Mesothelial cell of epicardium (in vitro differentiated cells): ENCODE measurements around the gene PPDPF. TPM values are rescaled to one million over a fixed set of nuclear protein-coding genes. Genes with fewer than 3 reads are reported as not detected.
"Not testable (repeated sequence)": the region's sequence is repeated elsewhere in the genome, so short reads cannot be mapped to it uniquely, and the experiment has no call there.

ENCODE experiments used
- DNase-seq, 2 experiments: peaks; one replicate each; pipeline ENCODE4 v3.0.0; 2021; ENCODE audit warnings: low spot score in 2 of 2; ENCODE audit not compliant: unreplicated experiment in 2 of 2
- H3K27ac Mint-ChIP-seq: 2 replicates; pipeline ENCODE4 v1.8.0; 2021; ENCODE audit warnings: mixed read lengths
- H3K27me3 Mint-ChIP-seq: 2 replicates; pipeline ENCODE4 v1.8.0; 2021; ENCODE audit warnings: low read depth, mixed read lengths
- H3K36me3 Mint-ChIP-seq: 2 replicates; pipeline ENCODE4 v1.8.0; 2021; ENCODE audit warnings: mixed read lengths
- H3K4me1 Mint-ChIP-seq: 2 replicates; pipeline ENCODE4 v1.8.0; 2021; ENCODE audit warnings: mixed read lengths
- H3K4me3 Mint-ChIP-seq: 2 replicates; pipeline ENCODE4 v1.8.0; 2021; ENCODE audit warnings: mild to moderate bottlenecking, moderate library complexity, mixed read lengths
- H3K9me3 Mint-ChIP-seq: 2 replicates; pipeline ENCODE4 v1.8.0; 2021; ENCODE audit warnings: mixed read lengths
- total RNA-seq: library from RNA; stranded (reverse); gene quantifications from 3 replicates; pipeline ENCODE4 v1.2.1, GENCODE V29; 2021
- TF ChIP-seq, protein P1 (sequence below): fragments of 200-600 bp; sonication (generic); IDR thresholded peaks from one replicate; pipeline ENCODE4 v1.5.0; 2021; ENCODE audit warnings: antibody characterized with exemption; ENCODE audit not compliant: unreplicated experiment

The PPDPF gene
- total RNA-seq, 1 donor from 2014 or later = 271 TPM

DNA sequence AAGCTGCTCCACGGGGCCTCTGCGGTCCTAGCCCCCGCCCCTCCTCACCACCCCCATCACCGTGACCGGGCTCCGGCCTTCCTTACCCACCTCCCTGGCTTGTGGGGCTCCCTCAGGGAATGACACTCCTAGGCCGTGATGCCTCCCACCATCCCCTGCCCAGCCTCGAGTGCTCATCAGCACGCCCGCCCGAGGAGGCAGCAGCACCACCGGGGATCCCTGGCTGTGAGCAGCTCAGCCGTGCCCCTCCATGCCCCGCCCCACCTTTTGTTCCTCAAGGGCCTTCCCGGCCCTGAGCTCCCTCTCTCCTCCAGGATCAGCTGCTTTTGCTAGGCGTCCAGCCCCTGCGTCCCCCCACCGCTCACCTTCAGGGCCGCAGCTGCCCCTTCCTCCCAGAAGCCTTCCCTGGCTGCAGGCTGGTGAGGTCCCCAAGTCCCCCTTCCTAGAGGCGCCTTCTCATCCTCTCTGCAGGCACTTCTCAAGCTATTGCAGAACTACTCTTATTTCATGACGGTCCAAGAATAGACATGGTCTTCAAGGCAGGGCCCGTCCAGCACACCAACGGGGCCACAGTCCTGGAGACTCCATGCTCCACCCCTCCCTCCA is 36.4 kb downstream of the PPDPF start:
- Mint-ChIP-seq H3K4me1 (no peaks in the 10 kb centered on the region), H3K9me3 (no peaks in the 10 kb centered on the region), H3K36me3 (peaks cover 6% of the 10 kb centered on the region), H3K4me3 (no peak overlapping the region), H3K27me3 (no peaks in the 10 kb centered on the region), H3K27ac (peak overlapping the region; percentile 50)
- DNase-seq = no peak
- TF ChIP-seq, protein P1, sequence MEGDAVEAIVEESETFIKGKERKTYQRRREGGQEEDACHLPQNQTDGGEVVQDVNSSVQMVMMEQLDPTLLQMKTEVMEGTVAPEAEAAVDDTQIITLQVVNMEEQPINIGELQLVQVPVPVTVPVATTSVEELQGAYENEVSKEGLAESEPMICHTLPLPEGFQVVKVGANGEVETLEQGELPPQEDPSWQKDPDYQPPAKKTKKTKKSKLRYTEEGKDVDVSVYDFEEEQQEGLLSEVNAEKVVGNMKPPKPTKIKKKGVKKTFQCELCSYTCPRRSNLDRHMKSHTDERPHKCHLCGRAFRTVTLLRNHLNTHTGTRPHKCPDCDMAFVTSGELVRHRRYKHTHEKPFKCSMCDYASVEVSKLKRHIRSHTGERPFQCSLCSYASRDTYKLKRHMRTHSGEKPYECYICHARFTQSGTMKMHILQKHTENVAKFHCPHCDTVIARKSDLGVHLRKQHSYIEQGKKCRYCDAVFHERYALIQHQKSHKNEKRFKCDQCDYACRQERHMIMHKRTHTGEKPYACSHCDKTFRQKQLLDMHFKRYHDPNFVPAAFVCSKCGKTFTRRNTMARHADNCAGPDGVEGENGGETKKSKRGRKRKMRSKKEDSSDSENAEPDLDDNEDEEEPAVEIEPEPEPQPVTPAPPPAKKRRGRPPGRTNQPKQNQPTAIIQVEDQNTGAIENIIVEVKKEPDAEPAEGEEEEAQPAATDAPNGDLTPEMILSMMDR = no peak

DNA sequence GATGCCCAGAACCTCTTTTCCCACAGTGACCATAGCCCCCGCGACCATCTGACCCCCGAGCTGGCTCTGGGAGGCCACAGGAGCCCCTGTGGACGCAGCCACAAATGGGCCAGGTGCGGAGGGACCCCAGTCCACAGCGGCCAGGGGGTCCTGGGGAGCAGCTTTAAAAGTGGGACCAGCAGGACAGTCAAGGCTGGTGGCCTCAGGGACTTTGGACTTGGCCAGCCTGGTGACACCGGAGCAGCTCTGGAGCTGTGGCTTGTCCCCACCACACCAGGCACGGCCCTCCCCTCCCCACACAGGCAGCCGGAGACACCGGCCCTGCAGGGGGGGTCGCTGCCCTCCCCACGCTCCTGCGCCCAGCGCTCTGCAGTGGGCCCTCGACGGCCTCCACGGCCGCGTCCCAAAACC is 36.9 kb downstream of the PPDPF start:
- Mint-ChIP-seq H3K4me1 (no peaks in the 10 kb centered on the region), H3K9me3 (no peaks in the 10 kb centered on the region), H3K27me3 (no peaks in the 10 kb centered on the region), H3K4me3 (no peak overlapping the region), H3K36me3 (peaks cover 6% of the 10 kb centered on the region), H3K27ac (peak overlapping the region; percentile 50)
- DNase-seq = no peak
- TF ChIP-seq, protein P1 = no peak

DNA sequence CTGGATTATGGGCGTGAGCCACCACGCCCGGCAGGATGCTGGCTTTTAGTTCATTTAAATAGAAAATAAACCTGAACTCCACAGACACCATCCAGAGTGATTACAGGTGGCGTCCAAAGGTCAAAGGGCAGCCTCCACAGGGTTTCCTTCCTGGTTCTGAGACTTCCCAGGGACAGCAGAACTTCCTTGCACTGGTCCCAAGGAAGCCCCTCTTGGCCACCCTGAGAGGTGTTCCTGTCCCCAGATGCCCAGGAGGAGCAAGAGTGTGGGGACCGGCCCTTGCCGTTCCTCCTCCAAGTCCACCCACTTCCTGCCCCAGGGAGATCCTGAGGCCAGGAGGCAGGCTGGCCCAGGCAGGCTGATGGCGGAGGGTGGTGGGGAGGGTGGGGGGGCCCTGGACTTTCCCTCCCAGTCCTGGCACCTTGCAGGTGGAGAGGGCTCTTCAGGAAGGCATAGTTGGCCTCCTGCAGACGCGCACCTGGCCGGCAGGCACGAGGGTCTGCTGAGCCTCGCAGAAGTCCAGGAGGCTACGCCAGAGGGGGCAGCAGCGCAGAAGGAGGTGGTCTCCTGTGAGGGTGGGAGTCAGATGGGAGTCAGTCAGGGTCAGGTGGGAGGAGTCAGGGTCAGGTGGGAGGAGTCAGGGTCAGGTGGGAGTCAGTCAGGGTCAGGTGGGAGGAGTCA is 38.4 kb downstream of the PPDPF start:
- Mint-ChIP-seq H3K4me1 (no peaks in the 10 kb centered on the region), H3K9me3 (no peaks in the 10 kb centered on the region), H3K4me3 (no peak overlapping the region), H3K27me3 (no peaks in the 10 kb centered on the region), H3K36me3 (peaks cover 6% of the 10 kb centered on the region), H3K27ac (no peak overlapping the region)
- TF ChIP-seq, protein P1 = no peak
- DNase-seq = no peak

DNA sequence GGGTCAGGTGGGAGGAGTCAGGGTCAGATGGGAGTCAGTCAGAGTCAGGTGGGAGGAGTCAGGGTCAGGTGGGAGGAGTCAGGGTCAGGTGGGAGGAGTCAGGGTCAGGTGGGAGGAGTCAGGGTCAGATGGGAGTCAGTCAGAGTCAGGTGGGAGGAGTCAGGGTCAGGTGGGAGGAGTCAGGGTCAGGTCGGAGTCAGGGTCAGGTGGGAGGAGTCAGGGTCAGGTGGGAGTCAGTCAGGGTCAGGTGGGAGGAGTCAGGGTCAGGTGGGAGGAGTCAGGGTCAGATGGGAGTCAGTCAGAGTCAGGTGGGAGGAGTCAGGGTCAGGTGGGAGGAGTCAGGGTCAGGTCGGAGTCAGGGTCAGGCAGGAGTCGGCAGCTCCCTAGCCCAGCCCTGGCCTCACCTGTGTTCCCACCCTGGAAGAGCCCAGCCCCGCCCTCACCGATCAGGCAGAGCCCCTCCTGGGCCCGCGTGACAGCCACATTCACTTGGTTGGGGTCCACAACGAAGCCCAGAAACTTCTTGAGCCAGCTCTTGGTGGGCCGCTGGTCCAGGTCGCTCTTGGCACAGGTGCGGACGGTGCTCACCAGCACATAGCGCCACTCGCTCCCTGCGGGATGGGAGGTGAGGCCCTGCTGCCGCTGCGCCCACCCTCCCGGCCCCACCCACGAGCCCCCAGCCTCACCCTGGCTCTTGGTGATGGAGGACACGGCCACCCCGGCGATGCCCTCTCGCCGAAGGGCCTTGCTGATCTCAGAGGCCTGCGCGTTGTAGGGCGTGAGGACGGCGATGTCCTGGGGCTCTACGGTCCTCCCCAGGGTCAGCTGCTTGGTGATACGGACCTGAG is 39.1 kb downstream of the PPDPF start:
- H3K9me3 Mint-ChIP-seq, DNase-seq, H3K27ac Mint-ChIP-seq, H3K36me3 Mint-ChIP-seq, H3K4me3 Mint-ChIP-seq, H3K27me3 Mint-ChIP-seq, H3K4me1 Mint-ChIP-seq: not testable (repeated sequence)

DNA sequence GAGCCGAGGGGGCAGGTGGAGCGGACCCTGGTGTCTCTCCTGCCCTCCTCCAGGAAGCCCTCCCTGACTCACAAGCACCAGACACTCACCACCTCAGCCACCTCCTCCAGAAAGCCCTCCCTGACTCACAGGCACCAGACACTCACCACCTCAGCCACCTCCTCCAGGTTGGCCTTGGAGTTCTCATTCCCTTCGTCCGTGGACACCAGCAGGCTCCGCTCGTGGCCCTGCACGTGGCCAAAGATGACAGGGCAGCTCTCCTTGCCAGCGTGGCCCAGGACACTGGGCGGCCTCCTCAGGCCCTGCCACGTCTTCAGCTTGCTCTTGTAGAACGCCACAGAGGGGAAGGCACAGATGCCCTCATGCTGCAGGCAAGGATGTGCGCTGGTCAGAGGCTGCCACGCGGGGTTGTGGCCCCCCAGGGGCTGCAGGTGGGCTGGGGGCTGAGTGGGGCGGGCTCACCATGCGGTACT is 39.8 kb downstream of the PPDPF start:
- H3K27ac Mint-ChIP-seq = no peak overlapping the region
- no peaks in the 10 kb centered on the region for H3K4me1 Mint-ChIP-seq
- no peak for DNase-seq
- no peaks in the 10 kb centered on the region for H3K27me3 Mint-ChIP-seq
- no peak overlapping the region for H3K4me3 Mint-ChIP-seq
- TF ChIP-seq, protein P1 = no peak
- no peaks in the 10 kb centered on the region for H3K9me3 Mint-ChIP-seq
- H3K36me3 Mint-ChIP-seq = peaks cover 6% of the 10 kb centered on the region
